AG09309 (cell line): ENCODE results near the gene LAMTOR2.

Experiments used
- DNase-seq: peaks from one replicate; pipeline ENCODE4 v3.0.0-alpha.2; 2010; ENCODE audit warnings: low read depth
- H3K4me3 ChIP-seq: 2 replicates; pipeline ENCODE4 v1.5.1; 2011; ENCODE audit warnings: mild to moderate bottlenecking, low read depth, low read length, moderate library complexity; ENCODE audit not compliant: control insufficient read depth
- CTCF ChIP-seq: IDR thresholded peaks from 2 replicates; pipeline ENCODE4 v1.5.1; 2011; ENCODE audit warnings: mild to moderate bottlenecking, low read depth, low read length, inconsistent platforms; ENCODE audit not compliant: insufficient read depth, control insufficient read depth; ENCODE audit errors: missing control alignments

The LAMTOR2 gene

GRCh38 chr1:156075162-156075561 lies 20.6 kb downstream of the LAMTOR2 start:
- H3K4me3 ChIP-seq = no peak overlapping the region
- DNase-seq = no peak
- TF ChIP-seq CTCF = no peak

GRCh38 chr1:156075775-156076204 lies 21.2 kb downstream of the LAMTOR2 start:
- TF ChIP-seq CTCF = no peak
- no peak overlapping the region for H3K4me3 ChIP-seq
- no peak for DNase-seq

- no peak overlapping the region for H3K4me3 ChIP-seq
- TF ChIP-seq CTCF = no peak
- DNase-seq = no peak
Observed at GRCh38 chr1:156076609-156077429, 22.2 kb downstream of the LAMTOR2 start.

- no peak overlapping the region for H3K4me3 ChIP-seq
Observed at GRCh38 chr1:156077430-156077760, 22.8 kb downstream of the LAMTOR2 start.

GRCh38 chr1:156078728-156079127 lies 24.1 kb downstream of the LAMTOR2 start:
- no peak for DNase-seq
- no peak overlapping the region for H3K4me3 ChIP-seq
- TF ChIP-seq CTCF = no peak

More at GRCh38 chr1:156077430-156077760, 22.8 kb downstream of the LAMTOR2 start:
- DNase-seq = no peak
- no peak for TF ChIP-seq CTCF

GRCh38 chr1:156079762-156080161 lies 25.2 kb downstream of the LAMTOR2 start:
- DNase-seq = no peak
- H3K4me3 ChIP-seq = no peak overlapping the region
- TF ChIP-seq CTCF = no peak
